Prostate gland (tissue), 2 donors: ENCODE data around the gene NOC4L.

Source experiments
- POLR2A ChIP-seq: fragments of 450-650 bp; IDR thresholded peaks from one replicate; pipeline ENCODE4 v1.6.1; 2016; ENCODE audit warnings: antibody characterized with exemption, mild to moderate bottlenecking
- TF ChIP-seq, protein P1 (sequence below), 4 experiments: fragments of 200-600 bp in 2 of 4; fragments of 450-650 bp in 2 of 4; sonication (generic) in 2 of 4; IDR thresholded peaks; 1 replicate in 3 of 4; 2 replicates in 1 of 4; pipeline ENCODE4 v1.5.1; 2016 to 2019; ENCODE audit warnings: antibody characterized with exemption in 4 of 4, mild to moderate bottlenecking in 2 of 4, moderate library complexity in 2 of 4

GRCh38 chr12:132163911-132164288 lies 19.6 kb downstream of the NOC4L start:
- TF ChIP-seq, protein P1, sequence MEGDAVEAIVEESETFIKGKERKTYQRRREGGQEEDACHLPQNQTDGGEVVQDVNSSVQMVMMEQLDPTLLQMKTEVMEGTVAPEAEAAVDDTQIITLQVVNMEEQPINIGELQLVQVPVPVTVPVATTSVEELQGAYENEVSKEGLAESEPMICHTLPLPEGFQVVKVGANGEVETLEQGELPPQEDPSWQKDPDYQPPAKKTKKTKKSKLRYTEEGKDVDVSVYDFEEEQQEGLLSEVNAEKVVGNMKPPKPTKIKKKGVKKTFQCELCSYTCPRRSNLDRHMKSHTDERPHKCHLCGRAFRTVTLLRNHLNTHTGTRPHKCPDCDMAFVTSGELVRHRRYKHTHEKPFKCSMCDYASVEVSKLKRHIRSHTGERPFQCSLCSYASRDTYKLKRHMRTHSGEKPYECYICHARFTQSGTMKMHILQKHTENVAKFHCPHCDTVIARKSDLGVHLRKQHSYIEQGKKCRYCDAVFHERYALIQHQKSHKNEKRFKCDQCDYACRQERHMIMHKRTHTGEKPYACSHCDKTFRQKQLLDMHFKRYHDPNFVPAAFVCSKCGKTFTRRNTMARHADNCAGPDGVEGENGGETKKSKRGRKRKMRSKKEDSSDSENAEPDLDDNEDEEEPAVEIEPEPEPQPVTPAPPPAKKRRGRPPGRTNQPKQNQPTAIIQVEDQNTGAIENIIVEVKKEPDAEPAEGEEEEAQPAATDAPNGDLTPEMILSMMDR (IDR thresholded peaks at IDR 0.05), result no peak
- no peak for TF ChIP-seq POLR2A
